Right atrium auricular region (tissue), 2 donors: ENCODE results near the gene MEP1B. TPM values are rescaled to one million over a fixed set of nuclear protein-coding genes. Genes with fewer than 3 reads are reported as not detected.

Experiments
- DNase-seq: peaks from one replicate; pipeline ENCODE4 v3.0.0-alpha.2; 2019; ENCODE audit warnings: low spot score
- H3K27ac ChIP-seq, 2 donors: fragments of 200-600 bp; sonication (generic); 1 replicate in 1 of 2; 2 replicates in 1 of 2; pipeline ENCODE4 v1.5.1; 2016 to 2019
- H3K27me3 ChIP-seq, 2 donors: fragments of 200-600 bp; sonication (generic); one replicate each; pipeline versions ENCODE4 v1.5.1 to v1.6.0; 2017 to 2019
- H3K36me3 ChIP-seq: fragments of 200-600 bp; sonication (generic); one replicate; pipeline ENCODE4 v1.5.1; 2016
- H3K4me1 ChIP-seq, 2 donors: fragments of 200-600 bp; sonication (generic); one replicate each; pipeline versions ENCODE4 v1.5.1 to v1.6.0; 2017 to 2019
- H3K4me3 ChIP-seq, 2 donors: fragments of 200-600 bp; sonication (generic); 1 replicate in 1 of 2; 2 replicates in 1 of 2; pipeline ENCODE4 v1.5.1; 2017 to 2019; ENCODE audit warnings: mild to moderate bottlenecking in 1 of 2, moderate library complexity in 1 of 2
- H3K9me3 ChIP-seq, 2 donors: fragments of 200-600 bp; sonication (generic); one replicate each; pipeline ENCODE4 v1.5.1; 2019
- CTCF ChIP-seq, 2 donors: fragments of 200-600 bp; sonication (generic); IDR thresholded peaks; one replicate each; pipeline ENCODE4 v1.5.1; 2019; ENCODE audit warnings: antibody characterized with exemption in 2 of 2
- total RNA-seq, 2 donors: library from RNA; depleted of rRNA; stranded (reverse); fragments of >200 nt; gene quantifications; one replicate each; pipeline ENCODE4 v1.1.0, GENCODE V29; 2016

Gene MEP1B
- total RNA-seq, 2 donors from 2014 or later = not detected

GRCh38 chr18:32259553-32259952 lies 69.7 kb downstream of the MEP1B start:
- Histone ChIP-seq H3K4me1 (no peaks in the 10 kb centered on the region), H3K27me3 (no peaks in the 10 kb centered on the region), H3K9me3 (no peaks in the 10 kb centered on the region), H3K36me3 (no peaks in the 10 kb centered on the region), H3K27ac (no peak overlapping the region), H3K4me3 (no peak overlapping the region)
- no peak for DNase-seq
- TF ChIP-seq CTCF (IDR thresholded peaks at IDR 0.05) = no peak

GRCh38 chr18:32261003-32261402 lies 71.2 kb downstream of the MEP1B start:
- no peak for DNase-seq
- H3K27me3 ChIP-seq = no peaks in the 10 kb centered on the region
- H3K9me3 ChIP-seq = no peaks in the 10 kb centered on the region
- TF ChIP-seq CTCF (IDR thresholded peaks at IDR 0.05) = no peak
- H3K27ac ChIP-seq = no peak overlapping the region
- no peaks in the 10 kb centered on the region for H3K4me1 ChIP-seq
- H3K36me3 ChIP-seq = no peaks in the 10 kb centered on the region
- no peak overlapping the region for H3K4me3 ChIP-seq

GRCh38 chr18:32262092-32262491 lies 72.3 kb downstream of the MEP1B start:
- Histone ChIP-seq H3K36me3 (no peaks in the 10 kb centered on the region), H3K9me3 (no peaks in the 10 kb centered on the region), H3K27ac (no peak overlapping the region), H3K4me3 (no peak overlapping the region), H3K4me1 (no peaks in the 10 kb centered on the region), H3K27me3 (no peaks in the 10 kb centered on the region)
- DNase-seq = no peak
- no peak for TF ChIP-seq CTCF (IDR thresholded peaks at IDR 0.05)

GRCh38 chr18:32264401-32264800 lies 74.6 kb downstream of the MEP1B start:
- no peak overlapping the region for H3K27ac ChIP-seq
- H3K4me3 ChIP-seq = no peak overlapping the region
- H3K4me1 ChIP-seq = no peaks in the 10 kb centered on the region
- no peak for DNase-seq
- no peaks in the 10 kb centered on the region for H3K27me3 ChIP-seq
- H3K36me3 ChIP-seq = peaks cover 14% of the 10 kb centered on the region
- H3K9me3 ChIP-seq = no peaks in the 10 kb centered on the region
- no peak for TF ChIP-seq CTCF (IDR thresholded peaks at IDR 0.05)

- Histone ChIP-seq H3K9me3 (no peaks in the 10 kb centered on the region), H3K4me1 (no peaks in the 10 kb centered on the region), H3K27me3 (no peaks in the 10 kb centered on the region), H3K27ac (no peak overlapping the region), H3K36me3 (peaks cover 21% of the 10 kb centered on the region), H3K4me3 (no peak overlapping the region)
- TF ChIP-seq CTCF (IDR thresholded peaks at IDR 0.05) = no peak
- DNase-seq = no peak
Measured at GRCh38 chr18:32267463-32267862, 77.6 kb downstream of the MEP1B start.

Other genes starting within 250 kb of the MEP1B start
- 10 to 100 TPM; 27.2 to 33.8 TPM for gene TRAPPC8, start 246.9 kb upstream of the MEP1B start, total RNA-seq
- 1 to 10 TPM; 1.7 to 5.6 TPM for gene RNF125, start 171.2 kb upstream of the MEP1B start, total RNA-seq
- 10 to 100 TPM in 1 of 2 donors, 1 to 10 TPM in 1; 5.5 to 11.3 TPM for gene RNF138, start 98.2 kb upstream of the MEP1B start, total RNA-seq